Fibroblast of lung (primary cell): ENCODE measurements around the gene GSK3A. TPM values are rescaled to one million over a fixed set of nuclear protein-coding genes. Genes with fewer than 3 reads are reported as not detected.

ENCODE experiments used
- DNase-seq, 2 donors: peaks; one replicate each; pipeline versions ENCODE4 v3.0.0 to v3.0.0-alpha.2; 2010; ENCODE audit warnings: low read depth in 2 of 2
- H2AFZ ChIP-seq: 2 replicates; pipeline ENCODE4 v1.5.1; 2012; ENCODE audit warnings: low read length, control low read depth, inconsistent platforms
- H3K27ac ChIP-seq: 2 replicates; pipeline ENCODE4 v1.5.1; 2011; ENCODE audit warnings: low read length, control low read depth; ENCODE audit not compliant: insufficient read depth
- H3K27me3 ChIP-seq: 2 replicates; pipeline ENCODE4 v1.5.1; 2011; ENCODE audit warnings: mild to moderate bottlenecking, low read length; ENCODE audit not compliant: control insufficient read depth, insufficient read depth
- H3K36me3 ChIP-seq: 2 replicates; pipeline ENCODE4 v1.5.1; 2011; ENCODE audit warnings: low read length; ENCODE audit not compliant: control insufficient read depth, insufficient read depth
- H3K4me1 ChIP-seq: 2 replicates; pipeline ENCODE4 v1.5.1; 2011; ENCODE audit warnings: low read length; ENCODE audit not compliant: control insufficient read depth, insufficient read depth; ENCODE audit errors: extremely low read depth
- H3K4me2 ChIP-seq: 2 replicates; pipeline ENCODE4 v1.5.1; 2011; ENCODE audit warnings: low read length, control low read depth; ENCODE audit not compliant: insufficient read depth; ENCODE audit errors: extremely low read depth
- H3K4me3 ChIP-seq, 4 experiments: fragments of 200-600 bp in 1 of 4; sonication (generic) in 1 of 4; replicated peaks in 1 of 4; 2 replicates each; pipeline ENCODE4 v1.5.1; 2011 to 2016; ENCODE audit warnings: low read length in 4 of 4, low read depth in 3 of 4, mild to moderate bottlenecking in 3 of 4, control low read depth in 2 of 4, inconsistent platforms in 1 of 4, mixed read lengths in 1 of 4; ENCODE audit not compliant: insufficient read depth in 1 of 4; ENCODE audit errors: control extremely low read depth in 1 of 4
- H3K79me2 ChIP-seq: 2 replicates; pipeline ENCODE4 v1.5.1; 2012; ENCODE audit warnings: mild to moderate bottlenecking, low read length, inconsistent platforms; ENCODE audit not compliant: control insufficient read depth, insufficient read depth
- H3K9ac ChIP-seq: 2 replicates; pipeline ENCODE4 v1.5.1; 2011; ENCODE audit warnings: mild to moderate bottlenecking, low read length, control low read depth; ENCODE audit not compliant: insufficient read depth
- H3K9me3 ChIP-seq: 2 replicates; pipeline ENCODE4 v1.5.1; 2012; ENCODE audit warnings: low read depth, low read length; ENCODE audit not compliant: control insufficient read depth, insufficient read depth
- H4K20me1 ChIP-seq: 2 replicates; pipeline ENCODE4 v1.5.1; 2011; ENCODE audit warnings: low read length; ENCODE audit not compliant: control insufficient read depth, insufficient read depth; ENCODE audit errors: extremely low read depth
- EZH2 ChIP-seq: IDR thresholded peaks from 2 replicates; pipeline ENCODE4 v1.5.1; 2012; ENCODE audit warnings: low read length, control low read depth, mild to moderate bottlenecking; ENCODE audit errors: missing control alignments
- polyA plus RNA-seq, 2 donors: library from polyadenylated mRNA; depleted of rRNA in 1 of 2; stranded (reverse) in 1 of 2; unstranded in 1 of 2; fragments of >200 nt; gene quantifications; 2 replicates each; pipeline ENCODE4 v1.2.1, GENCODE V29; 2011 to 2012; ENCODE audit warnings: missing spikeins in 1 of 2
- total RNA-seq: library from RNA; depleted of rRNA; stranded (reverse); fragments of >200 nt; gene quantifications from 2 replicates; pipeline ENCODE4 v1.2.1, GENCODE V29; 2014
- TF ChIP-seq, protein P1 (sequence below), 2 donors: IDR thresholded peaks in 1 of 2; conservative IDR thresholded peaks in 1 of 2; 1 replicate in 1 of 2; 2 replicates in 1 of 2; pipeline ENCODE4 v1.5.1; 2011 to 2012; ENCODE audit warnings: low read length in 2 of 2, control low read depth in 1 of 2, inconsistent platforms in 1 of 2, low read depth in 1 of 2, mild to moderate bottlenecking in 1 of 2

The GSK3A gene
- total and polyA plus RNA-seq, 2 donors (not counting 1 experiment from before 2014, with no cell fraction given) = 11.6 to 21.7 TPM

DNA sequence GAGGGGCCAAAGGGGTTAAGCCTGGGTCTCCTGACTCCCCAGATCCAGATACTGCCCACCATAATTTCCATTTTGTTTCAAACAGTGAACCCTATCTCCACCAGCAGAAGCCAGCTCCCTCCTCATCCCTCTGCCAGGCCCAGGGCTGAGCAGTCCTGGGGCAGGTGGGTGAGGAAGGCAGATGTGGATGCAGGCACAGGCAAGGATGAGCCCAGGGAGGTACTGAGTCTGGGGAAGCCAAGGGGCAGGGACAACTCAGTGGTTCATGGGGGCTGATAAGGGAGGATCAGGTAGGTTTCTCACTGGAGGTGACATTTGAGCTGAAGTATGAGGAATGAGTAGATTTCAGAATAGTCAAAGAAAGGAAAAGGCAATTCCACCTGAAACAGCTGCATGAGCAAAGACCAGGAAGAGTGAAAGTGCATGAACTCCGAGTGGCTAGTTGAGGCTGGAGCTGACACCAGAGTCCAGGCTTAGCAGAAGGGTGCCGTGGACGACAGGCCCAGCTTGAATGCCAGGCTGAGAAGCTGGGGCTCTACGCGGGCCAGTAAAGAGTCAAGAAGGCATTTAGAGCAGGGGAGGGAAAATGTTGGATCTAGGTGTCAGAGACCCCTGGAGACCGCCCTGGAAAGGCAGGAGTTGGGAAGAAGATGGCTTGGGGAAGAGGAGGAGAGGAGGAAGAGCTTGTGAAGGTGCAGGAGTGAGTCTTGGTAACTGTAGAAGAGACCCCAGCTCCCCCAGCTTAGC is 36.9 kb upstream of the GSK3A start:
- Histone ChIP-seq H3K79me2 (peaks cover 37% of the 10 kb centered on the region), H3K9ac (peak overlapping the region; percentile 34), H4K20me1 (no peaks in the 10 kb centered on the region), H3K4me2 (peak overlapping the region; percentile 55), H3K27ac (peak overlapping the region; percentile 91), H3K36me3 (peaks cover 5% of the 10 kb centered on the region), H2AFZ (no peak overlapping the region), H3K4me3 (peak overlapping the region; percentile 55 to 76 (median 64)), H3K4me1 (peaks cover 35% of the 10 kb centered on the region), H3K27me3 (no peaks in the 10 kb centered on the region), H3K9me3 (no peaks in the 10 kb centered on the region)
- no peak for DNase-seq
- TF ChIP-seq, protein P1, sequence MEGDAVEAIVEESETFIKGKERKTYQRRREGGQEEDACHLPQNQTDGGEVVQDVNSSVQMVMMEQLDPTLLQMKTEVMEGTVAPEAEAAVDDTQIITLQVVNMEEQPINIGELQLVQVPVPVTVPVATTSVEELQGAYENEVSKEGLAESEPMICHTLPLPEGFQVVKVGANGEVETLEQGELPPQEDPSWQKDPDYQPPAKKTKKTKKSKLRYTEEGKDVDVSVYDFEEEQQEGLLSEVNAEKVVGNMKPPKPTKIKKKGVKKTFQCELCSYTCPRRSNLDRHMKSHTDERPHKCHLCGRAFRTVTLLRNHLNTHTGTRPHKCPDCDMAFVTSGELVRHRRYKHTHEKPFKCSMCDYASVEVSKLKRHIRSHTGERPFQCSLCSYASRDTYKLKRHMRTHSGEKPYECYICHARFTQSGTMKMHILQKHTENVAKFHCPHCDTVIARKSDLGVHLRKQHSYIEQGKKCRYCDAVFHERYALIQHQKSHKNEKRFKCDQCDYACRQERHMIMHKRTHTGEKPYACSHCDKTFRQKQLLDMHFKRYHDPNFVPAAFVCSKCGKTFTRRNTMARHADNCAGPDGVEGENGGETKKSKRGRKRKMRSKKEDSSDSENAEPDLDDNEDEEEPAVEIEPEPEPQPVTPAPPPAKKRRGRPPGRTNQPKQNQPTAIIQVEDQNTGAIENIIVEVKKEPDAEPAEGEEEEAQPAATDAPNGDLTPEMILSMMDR (conservative IDR thresholded peaks at IDR 0.05 in 1 of 2, IDR thresholded peaks at IDR 0.05 in 1 of 2; ENCODE audit: low read depth in 1 of 2, low read length in 2 of 2) = no peak
- TF ChIP-seq EZH2 = no peak

DNA sequence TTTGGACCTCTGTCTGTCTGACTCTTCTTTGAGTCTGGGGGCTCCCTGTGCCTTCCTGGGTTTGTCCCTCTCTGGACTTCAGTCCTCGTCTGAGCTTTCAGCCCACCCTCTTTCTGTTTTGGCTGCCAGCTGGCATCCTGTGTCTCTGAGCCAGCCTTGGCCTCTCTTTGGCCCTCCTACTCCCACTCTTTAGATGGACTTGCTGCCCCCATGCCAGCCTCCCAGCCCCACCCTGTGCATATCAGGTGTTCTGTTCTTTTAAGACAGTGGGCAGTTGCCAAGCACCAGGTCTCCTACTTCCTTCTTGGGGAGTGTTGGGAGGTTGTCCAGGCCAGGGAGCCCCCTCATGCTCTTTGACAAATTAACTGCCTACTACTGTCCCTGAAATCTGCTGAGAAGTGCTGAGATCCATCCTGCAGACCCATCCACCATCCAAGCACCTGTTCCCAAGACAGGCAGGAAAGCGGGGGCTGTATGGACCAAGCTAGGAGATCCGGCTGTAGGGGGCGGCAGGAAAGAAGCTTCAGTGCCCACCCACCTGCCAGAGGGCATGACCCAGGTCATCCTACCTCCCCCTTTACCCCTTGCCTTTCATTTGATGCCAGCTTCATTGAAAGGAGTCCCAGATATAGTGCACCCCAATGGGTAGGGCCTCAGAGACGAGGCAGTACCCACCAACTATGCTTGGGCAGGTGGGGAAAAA is 36.2 kb upstream of the GSK3A start:
- Histone ChIP-seq H2AFZ (no peak overlapping the region), H3K79me2 (peaks cover 43% of the 10 kb centered on the region), H3K36me3 (peaks cover 9% of the 10 kb centered on the region), H3K4me3 (peak overlapping the region in 1 of 4 experiments; percentile 27), H3K9me3 (no peaks in the 10 kb centered on the region), H4K20me1 (no peaks in the 10 kb centered on the region), H3K4me2 (peak overlapping the region; percentile 38), H3K9ac (no peak overlapping the region), H3K4me1 (peaks cover 35% of the 10 kb centered on the region), H3K27ac (no peak overlapping the region), H3K27me3 (no peaks in the 10 kb centered on the region)
- no peak for DNase-seq
- TF ChIP-seq EZH2 = no peak

DNA sequence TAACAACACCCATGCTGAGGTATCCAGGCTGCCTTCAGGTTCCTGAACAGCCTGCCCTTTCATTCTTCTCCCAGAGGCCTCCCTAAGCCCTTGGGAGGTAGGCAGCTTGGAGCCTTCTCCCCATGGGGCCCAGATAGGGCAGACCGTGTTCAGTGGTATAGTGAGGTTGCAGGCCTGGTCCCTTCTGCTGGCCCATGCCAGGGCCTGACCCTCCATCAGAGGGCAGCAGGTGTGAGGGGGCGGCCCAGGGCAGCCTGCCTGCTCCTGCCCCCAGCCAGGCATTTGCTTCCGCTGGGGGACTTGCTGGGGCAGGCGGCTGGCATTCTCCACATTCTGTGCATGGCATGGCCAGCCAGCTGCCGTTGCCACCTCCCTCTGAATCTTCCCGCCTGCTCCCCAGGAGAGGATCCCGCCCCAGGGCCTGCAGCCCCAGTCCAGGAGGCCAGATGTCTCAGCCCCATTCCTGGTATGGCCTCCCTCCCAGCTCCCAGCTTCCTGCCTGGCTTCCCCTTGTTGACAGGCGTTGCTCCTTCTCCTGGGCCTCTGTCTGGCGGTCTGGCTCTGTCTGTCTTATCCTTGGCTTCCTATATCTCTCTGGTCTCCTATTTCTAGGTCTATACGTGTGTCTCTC is 35.5 kb upstream of the GSK3A start:
- Histone ChIP-seq H3K27me3 (no peaks in the 10 kb centered on the region), H3K36me3 (peaks cover 15% of the 10 kb centered on the region), H3K9me3 (no peaks in the 10 kb centered on the region), H3K4me2 (peak overlapping the region; percentile 38), H3K4me3 (peak overlapping the region in 1 of 4 experiments; percentile 27), H3K4me1 (peaks cover 28% of the 10 kb centered on the region), H3K79me2 (peaks cover 44% of the 10 kb centered on the region), H4K20me1 (no peaks in the 10 kb centered on the region), H3K9ac (no peak overlapping the region), H3K27ac (no peak overlapping the region), H2AFZ (no peak overlapping the region)
- no peak for TF ChIP-seq EZH2
- TF ChIP-seq, protein P1 (conservative IDR thresholded peaks at IDR 0.05 in 1 of 2, IDR thresholded peaks at IDR 0.05 in 1 of 2; ENCODE audit: low read depth in 1 of 2, low read length in 2 of 2) = no peak
- DNase-seq = peak in 1 of 2 donors; percentile 30
